GM21381 (cell line): Measurements from ENCODE around the gene POU2F1.

ENCODE experiments used
- ATAC-seq: cut with Tn5 transposase; IDR thresholded peaks from one replicate; pipeline ENCODE4 v1.9.1; 2021; ENCODE audit warnings: mild to moderate bottlenecking, moderate library complexity; ENCODE audit not compliant: unreplicated experiment

Gene POU2F1

DNA sequence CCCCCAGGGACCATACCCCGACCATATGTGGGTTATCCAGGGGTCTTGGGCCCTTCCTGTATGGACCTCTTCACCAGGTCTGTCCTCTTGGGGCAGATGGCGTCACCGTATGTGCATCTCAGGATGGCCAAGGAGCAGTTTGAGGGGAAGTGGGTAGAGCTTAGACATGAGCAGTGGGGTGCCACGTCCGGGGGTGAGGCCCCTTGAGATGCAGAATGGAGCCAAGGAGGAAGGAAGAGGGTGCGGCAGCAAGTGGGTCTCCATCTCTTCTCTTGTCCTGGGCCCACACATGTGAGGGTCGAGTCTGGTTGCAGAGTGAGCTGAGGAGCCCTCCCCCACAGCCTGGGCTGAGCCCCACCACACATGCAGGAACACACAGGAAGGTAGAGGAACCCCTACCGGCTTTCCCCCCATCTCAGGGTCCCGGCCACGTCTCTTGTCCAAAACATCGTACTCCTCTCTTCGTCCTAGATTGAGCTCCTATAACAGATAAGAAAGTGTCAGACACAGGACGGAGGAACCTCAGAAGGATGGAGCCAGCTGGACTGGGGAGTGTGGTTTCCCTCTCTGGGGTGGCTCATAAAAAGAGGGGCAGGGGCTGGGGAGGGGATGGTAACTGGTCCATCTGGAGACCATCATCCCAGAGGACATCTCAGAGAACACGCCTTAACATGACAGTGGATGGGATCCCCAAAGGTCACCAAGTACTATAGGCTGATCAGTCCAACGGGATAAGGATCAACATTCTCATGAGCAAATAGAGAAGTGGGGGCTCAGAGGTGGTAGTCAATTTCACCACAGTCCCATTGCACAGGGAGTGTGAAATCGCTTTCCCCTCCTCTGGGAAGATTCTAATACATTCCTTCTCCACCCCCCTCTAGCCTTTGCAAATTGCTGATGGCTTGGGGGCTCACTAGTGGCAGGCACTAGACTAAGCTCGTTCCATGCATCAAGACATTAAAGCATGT lies 217.8 kb downstream of the POU2F1 start:
- no peak for ATAC-seq

DNA sequence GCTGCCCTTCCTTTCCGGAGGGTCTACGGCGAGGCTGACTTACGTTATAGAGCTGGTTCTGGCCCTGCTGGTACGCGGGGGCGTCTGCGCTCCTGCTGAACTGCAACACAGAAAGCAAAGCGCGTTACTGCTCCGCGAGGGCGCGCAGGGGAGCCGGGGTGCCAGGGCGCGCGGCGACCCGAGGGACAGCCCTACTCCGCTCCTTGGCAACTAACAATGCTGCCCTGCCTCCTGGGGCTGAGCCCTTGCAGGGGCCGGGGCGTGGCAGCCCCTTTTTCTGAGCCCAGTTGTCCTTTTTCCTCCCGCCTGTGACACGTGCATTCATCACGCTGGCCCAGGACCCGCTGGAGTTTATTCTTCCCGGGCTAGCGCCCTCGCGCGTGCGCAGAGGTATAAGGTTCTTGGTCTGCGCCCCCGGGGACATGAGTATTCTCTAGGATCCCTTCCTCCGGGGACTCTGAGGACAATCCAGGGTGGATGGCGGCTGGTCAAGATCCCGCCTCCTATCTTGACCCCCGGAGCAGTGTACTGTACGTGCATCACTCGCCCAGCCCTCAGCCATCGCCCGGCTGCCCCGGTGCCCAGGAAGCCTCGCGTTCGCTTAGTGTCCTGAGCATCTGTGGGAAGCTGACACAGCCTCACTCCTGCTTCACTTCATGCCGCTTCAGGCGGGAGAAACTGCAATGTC lies 218.8 kb downstream of the POU2F1 start:
- no peak for ATAC-seq

DNA sequence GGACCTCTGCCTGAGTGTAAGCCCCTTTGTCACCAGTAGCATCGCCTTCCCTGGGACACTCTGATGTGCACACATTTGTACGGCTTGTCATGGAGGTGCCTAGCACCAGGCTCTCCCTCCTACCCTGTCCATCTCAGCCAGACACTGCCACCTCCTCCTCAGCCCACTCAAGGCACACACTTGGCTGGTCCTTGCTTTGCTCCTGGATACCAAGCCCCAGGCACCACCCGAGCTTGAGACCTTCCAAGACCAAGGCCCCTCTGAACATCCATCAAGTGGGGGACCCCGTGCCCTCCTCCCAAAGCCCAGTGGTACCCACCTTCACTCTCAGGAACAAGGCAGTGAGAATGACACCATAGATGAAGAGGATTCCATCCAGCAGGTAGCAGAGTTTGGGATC lies 219.7 kb downstream of the POU2F1 start:
- no peak for ATAC-seq

DNA sequence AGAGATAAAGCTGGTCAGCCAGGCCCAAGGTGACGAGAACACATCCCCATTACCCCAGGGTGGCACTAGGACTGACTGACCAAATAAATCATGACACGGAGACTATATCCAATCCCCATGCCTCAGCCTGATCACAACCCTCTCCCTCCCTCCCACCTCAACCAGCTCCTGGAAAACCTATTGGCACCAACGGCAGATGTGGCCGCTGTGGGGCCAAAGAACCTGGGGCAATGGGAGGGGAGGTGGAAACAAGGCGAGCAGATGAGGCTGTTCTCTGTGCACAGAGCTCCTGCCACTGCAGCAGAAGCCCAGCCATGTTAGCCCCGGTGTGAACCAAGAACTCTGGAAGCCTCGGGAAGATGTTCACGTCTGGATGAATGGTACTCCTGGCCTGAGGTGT lies 220.1 kb downstream of the POU2F1 start:
- no peak for ATAC-seq

DNA sequence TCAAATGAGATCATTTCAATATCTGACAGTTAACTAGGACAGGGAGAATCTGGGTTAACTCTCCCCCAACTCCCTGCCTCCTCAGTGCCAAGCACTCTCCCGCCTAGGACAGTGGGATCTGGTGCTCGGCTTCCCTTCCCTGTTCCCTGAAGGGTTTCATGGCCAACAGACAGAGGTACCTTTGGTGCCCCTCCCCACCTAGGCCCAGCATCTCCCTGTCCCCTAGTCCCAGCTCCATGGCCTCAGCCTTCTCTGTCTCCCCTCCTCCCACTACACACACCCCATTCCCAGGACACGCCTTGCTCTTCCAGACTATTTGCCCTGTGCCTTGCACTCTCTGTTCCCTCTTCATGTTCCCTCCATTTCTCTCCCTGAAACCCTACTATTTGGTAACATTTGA lies 220.5 kb downstream of the POU2F1 start:
- no peak for ATAC-seq

DNA sequence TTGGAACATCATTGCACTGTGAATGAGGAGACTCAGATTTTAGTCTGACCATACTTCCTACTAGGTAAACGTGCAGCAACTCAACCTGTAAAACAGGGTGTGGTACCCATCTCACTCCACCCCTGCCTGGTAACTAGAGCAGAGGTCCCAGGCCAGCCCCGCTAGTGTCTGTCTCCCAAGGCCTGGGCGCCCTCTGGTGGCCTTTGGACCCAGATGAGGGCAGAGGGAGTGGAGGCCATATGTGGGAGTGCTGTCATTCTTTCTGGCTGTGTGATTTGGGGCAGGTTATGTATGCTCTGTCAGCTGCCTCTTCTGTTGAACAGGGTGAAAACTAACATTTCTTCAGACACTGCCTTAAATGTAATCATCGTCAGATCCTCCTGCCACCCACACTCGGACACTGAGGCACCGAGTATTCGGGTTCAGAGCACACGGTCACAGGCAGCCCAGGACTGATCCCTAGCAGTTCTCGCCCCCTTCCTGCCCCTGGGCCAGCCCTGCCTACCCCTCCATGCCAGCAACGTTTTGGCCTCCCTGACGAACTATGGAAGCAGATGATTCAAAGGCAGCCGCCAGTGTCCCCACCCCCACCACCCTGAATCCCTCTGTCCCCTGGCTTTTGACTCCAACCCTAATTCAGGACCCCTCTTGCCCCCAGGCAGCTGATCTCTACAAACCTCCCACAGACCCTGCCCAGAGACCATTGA lies 221.6 kb downstream of the POU2F1 start:
- ATAC-seq, result peak; percentile 85

DNA sequence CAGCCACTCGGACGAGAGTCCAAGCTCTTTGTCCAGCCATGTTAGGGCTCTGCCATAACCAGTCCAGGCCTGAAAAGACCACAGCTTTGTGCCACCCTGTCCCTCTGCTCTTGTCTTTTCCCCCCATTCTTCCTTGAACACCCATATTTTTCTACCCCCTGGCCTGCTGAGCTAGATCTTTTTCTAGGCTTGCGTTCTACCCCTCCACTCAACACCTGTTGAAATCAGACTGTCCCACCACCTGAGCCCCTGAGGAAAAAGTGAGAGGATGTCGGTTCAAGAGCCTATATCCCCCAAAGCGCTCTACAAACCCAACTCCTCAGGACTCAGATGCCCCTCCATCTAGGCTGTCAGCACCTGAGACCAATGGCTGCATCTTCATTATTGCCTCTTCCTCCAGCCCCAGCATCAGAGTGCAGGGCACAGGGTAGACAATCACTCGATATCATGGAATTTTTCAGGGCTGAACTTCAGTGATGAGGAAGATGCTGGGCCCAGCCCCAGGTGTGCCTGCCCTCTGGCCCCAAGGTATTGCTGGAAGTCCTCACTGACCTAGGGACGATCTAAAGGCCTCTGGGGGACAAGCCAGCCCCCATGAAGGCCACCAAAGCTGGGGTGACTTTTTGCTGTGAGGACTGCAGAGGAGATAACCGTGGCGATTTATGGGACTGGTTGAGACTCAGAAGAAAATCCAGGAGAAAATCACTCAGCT lies 222.3 kb downstream of the POU2F1 start:
- no peak for ATAC-seq

DNA sequence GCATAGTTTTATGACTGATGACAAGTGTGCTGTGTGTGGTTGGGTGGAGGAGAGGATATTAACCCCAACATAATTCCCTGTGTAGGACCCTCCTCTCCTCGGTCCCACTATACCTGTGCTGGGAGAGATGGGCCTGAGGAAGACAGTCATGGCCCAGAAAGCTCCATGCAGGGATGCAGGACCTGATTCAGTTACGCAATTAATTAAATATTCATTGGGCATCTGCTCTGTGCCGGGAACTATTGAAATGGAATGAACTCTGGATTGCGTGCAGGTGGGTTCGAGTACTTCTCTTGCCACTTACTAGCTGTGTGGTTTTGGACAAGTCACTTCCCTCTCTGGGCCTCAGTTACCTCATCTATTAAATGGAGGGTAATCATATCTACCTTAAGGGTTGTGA lies 223.1 kb downstream of the POU2F1 start:
- no peak for ATAC-seq

DNA sequence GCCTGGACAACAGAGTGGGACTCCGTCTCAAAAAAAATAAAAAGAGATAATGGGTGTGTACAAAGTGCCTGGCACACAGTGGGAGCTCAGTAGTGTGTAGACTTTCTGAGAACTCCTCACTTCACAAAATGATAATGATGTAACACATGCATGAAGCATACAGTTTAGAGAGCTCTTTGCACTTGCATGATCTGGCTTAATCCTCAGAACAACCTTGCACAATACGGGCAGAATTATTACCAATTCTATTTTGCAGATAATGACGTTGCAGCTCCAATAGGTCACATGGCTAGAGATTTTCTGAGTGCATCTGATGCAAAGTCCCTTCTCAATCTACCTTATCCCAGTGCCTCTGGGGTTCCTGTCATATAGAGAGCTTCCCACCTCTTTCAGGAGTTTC lies 226.3 kb downstream of the POU2F1 start:
- no peak for ATAC-seq

DNA sequence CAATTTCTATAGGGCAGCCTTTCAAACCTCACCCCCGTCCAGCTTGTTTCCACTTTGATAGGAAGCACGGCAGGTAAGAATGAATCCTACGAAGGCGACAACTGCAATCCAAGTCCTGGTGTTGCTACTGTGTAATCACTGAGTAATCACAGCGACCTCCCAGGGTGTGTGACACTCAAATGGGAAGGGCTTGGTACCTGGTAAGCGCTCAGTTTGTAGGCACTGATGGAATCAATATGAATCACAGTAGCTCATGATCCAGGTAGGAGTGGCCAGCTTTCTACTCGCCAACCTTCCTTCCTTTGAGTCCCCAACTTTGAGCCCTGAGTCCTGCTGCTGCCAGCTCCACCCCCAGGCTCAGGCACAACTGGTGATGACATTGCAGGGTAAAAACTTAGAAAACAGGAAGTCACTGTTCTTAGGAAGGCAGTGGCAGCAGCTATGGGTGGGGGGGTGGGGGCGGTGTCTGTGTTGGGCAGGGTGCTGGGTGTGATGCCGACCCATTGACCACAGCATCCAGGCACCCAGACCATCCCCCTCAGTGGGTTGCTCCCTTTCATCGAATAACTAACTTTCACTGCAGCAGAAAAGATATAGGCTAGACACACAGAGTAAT lies 226.9 kb downstream of the POU2F1 start:
- peak; percentile 67 for ATAC-seq

DNA sequence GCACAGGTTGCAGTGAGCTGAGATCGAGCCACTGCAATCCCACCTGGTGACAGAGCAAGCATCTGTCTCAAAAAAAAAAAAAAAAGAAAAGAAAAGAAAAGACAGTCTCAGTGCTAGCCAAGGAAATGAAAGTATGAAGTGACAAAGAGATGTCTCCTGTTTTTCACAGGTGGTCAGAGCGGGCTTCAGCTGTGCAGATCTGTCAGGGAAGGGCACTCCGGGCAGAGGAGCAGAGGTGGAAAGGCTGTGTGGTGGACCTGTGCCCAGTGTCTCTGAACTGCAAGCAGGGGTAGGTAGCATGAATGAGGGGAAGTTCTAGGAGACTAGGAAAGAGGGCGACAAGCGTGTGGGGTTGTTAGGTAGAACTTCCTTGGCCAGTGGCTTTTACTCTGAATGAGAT lies 230.2 kb downstream of the POU2F1 start:
- ATAC-seq, result no peak

DNA sequence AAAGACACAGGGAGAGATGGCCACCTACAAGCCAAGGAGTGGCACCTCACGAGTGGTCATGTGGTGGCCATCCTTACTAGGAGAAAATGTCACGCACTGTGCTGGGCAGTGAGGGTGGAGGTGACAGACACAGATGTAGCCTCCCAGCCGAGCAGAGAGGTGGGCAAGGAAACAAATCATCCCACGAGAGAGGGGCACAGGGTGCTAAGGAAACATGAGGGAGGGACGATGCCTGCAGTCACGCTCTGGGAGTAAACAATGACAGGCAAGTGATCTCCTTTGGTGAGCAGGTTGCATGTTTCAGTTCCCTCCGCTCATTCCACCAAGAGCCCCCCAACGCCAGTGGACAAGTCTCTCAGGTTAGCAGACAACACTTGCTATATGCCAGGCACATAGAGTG lies 231.8 kb downstream of the POU2F1 start:
- ATAC-seq, result no peak

DNA sequence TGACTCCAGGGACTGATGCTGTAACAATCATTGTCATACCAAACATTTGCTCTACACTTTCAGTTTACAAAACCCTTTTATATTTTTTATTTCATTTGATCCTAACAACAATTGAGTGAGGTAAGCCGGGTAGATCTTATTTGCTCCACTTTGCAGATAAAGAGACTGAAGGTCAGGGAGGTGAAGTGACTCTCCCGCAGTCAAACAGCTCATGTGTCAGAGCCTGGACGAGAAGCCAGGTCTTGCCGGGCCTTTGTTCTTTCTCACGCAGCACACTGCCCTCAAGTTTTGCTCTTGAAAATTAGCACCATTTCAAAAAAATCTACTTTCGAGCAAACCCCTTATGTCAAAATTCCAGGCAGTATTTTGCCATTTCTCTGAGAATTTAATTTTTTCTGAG lies 232.4 kb downstream of the POU2F1 start:
- ATAC-seq, result no peak

DNA sequence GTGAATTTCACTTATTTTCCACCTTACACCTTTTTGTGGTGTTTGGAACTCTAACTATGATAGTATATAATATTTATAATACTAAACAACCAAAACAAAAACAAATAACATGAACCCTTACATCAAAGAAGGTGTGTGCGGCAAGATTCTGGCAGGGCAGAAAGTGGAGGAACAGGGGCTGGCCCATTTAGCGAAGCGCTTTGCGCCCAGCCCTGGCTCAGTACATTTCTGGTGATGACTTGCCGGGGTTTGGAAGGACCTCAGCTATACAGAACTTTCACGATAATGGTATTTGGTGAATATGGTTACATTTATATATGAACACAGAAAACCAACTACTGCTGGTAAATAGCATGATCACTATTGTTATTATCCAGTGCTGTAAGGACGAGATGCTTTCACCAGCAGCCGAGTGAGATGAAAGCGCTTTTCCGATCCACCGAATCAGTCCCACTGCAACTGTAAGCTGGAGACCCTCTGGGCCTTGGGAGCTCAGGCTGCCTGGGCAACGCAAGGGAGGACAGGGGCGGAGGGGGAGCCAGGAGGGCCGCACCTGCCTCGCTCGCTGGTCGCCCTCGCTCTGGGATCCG lies 233.7 kb downstream of the POU2F1 start:
- ATAC-seq, result no peak

DNA sequence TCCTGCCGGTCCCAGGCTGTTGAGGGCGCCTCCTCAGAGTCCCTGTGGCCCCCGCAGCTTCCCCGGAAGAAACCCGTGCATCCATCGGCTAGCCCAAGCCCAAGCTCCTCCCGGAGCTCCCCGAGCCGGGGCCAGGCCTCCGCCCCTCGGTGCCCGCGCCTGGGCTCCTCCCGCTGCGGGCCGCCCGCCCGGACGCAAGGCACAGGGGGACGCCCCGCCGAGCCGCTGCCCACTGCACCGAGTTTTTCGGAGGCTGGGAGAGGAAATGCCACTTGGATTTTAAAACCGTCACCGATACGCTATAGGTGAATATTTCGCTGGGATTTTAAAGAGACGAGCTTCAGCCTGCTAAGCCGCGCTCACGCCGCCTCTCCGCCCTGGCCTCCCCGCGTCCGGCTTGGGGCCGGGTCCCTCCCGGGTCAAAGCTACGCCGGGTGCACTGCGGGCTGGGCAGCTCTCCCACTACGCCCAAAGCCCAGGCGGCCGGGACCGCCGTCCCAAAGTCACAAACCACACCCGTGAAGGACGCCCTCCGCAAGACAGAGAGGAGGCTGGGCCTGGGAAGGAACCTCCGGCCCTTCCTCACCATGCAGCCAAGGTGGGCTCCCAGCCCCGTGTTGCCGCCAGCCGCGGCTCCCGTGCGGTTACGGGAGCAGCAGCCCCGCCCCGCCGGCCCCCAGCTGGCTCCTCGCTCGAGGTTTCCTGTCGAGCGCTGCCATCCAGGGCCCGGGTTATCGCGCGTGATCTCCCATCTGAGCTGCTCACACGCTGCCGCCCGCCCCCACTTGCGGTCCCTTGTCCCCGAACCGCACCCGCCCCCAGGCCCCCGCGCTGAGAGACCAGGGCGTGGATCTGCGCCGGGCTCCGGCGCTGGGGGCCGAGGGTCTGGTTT lies 234.5 kb downstream of the POU2F1 start:
- peak; percentile 56 for ATAC-seq

DNA sequence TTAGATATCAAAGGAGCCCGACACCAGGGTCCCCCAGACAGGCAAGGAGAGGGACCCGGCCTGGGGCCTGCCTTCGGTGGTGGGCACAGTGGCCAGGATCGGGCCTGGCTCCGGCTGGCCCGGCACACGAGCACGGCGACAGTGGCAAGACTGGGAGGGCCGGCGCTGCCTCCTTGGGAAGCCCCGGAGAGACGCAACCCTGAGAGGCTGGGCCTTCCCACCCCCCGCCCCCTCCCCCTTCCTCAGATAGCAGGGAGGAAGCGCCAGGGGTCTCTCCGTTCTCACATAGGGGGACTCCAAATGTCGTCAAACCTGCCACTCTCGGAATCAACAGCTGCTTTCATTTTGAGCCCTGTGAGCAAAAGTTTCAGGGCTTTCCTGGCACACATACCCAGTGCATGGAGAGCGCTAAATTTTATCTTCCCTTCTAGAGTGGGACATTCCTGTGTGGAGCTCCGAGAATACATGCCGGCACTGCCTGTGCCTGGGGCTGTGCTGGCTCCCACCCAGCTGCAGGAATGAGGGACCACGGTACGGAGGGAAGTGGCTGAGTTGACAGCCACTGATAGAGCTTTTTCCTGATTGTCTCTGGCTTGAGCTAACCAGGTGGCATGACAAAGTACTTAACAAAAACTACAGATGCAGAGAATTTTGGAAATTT lies 235.2 kb downstream of the POU2F1 start:
- ATAC-seq, result peak; percentile 27

DNA sequence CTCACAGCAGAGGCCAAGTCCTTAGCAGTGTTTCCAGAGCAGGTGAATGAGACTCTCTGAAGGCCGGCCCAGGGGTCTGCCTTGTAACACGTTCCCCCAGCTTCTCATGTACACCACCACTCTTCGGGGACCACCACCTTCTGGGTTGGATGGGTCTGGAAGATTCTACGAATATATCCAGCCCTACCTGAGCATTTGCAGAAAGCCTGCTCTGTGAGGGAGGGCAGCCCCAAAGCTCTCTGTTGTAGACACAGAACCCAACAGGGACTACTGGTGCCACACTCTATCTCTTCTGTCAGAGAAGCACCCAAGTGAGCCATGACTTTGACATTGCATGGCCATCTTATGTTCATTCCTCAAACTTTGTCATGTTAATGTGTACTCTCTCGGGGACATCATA lies 235.8 kb downstream of the POU2F1 start:
- no peak for ATAC-seq

DNA sequence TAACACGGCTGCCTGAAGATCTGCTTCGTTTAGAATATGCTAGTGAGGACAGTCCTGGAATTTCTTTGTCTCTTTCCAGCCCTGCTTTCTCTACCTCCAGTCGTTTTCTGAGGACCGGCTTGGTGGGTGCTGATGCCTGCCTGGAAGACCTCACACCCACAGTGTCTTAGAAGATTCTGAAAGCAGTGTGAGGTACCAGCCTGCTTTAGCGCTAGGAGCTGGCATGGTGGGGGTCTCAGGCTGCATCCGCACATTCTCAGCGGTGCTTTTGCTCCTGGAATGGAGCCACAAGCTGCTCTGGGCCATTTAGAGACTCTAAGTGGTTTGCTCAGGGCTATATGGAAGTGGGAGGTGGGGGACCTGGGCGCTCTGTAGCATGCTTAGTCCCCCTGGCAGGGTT lies 236.2 kb downstream of the POU2F1 start:
- ATAC-seq, result no peak
